Keratinocyte (primary cell): ENCODE measurements around the gene HNRNPA2B1. TPM values are rescaled to one million over a fixed set of nuclear protein-coding genes. Genes with fewer than 3 reads are reported as not detected.

Experiments used
- DNase-seq: peaks from one replicate; pipeline ENCODE4 v3.0.0-alpha.2; 2011; ENCODE audit warnings: low read depth, missing footprints, low spot score
- FAIRE-seq: peaks from 2 replicates; lab custom pipeline; 2011; peaks lifted over from hg19 to GRCh38; lab: Jason Lieb, UNC
- H2AFZ ChIP-seq: 2 replicates; pipeline ENCODE4 v1.6.0; 2012; ENCODE audit warnings: low read length, control low read depth, inconsistent platforms; ENCODE audit not compliant: control insufficient read depth
- H3K27ac ChIP-seq: 2 replicates; pipeline ENCODE4 v1.5.1; 2011; ENCODE audit warnings: low read length; ENCODE audit not compliant: control insufficient read depth, insufficient read depth
- H3K27me3 ChIP-seq: 3 replicates; pipeline ENCODE4 v1.6.0; 2011; ENCODE audit warnings: low read length; ENCODE audit not compliant: control insufficient read depth, insufficient read depth; ENCODE audit errors: extremely low read depth
- H3K36me3 ChIP-seq, 2 experiments: 2 replicates in 1 of 2; 3 replicates in 1 of 2; pipeline ENCODE4 v1.5.1; 2011; ENCODE audit warnings: low read length in 2 of 2, mild to moderate bottlenecking in 1 of 2; ENCODE audit not compliant: control insufficient read depth in 2 of 2, insufficient read depth in 2 of 2; ENCODE audit errors: extremely low read depth in 1 of 2
- H3K4me1 ChIP-seq: 3 replicates; pipeline ENCODE4 v1.5.1; 2011; ENCODE audit warnings: low read length; ENCODE audit not compliant: control insufficient read depth, insufficient read depth; ENCODE audit errors: extremely low read depth
- H3K4me2 ChIP-seq: 3 replicates; pipeline ENCODE4 v1.6.0; 2011; ENCODE audit warnings: low read depth, low read length; ENCODE audit not compliant: control insufficient read depth, insufficient read depth; ENCODE audit errors: extremely low read depth
- H3K4me3 ChIP-seq, 3 experiments: fragments of 200-600 bp in 1 of 3; sonication (generic) in 1 of 3; 2 replicates in 2 of 3; 3 replicates in 1 of 3; pipeline ENCODE4 v1.5.1; 2011 to 2016; ENCODE audit warnings: low read length in 3 of 3, mild to moderate bottlenecking in 3 of 3, control low read depth in 2 of 3, inconsistent platforms in 1 of 3, low read depth in 1 of 3, mixed read lengths in 1 of 3, mixed run types in 1 of 3, moderate library complexity in 1 of 3; ENCODE audit not compliant: control insufficient read depth in 2 of 3, insufficient read depth in 2 of 3; ENCODE audit errors: extremely low read depth in 1 of 3
- H3K79me2 ChIP-seq: 2 replicates; pipeline ENCODE4 v1.6.0; 2012; ENCODE audit warnings: low read length; ENCODE audit not compliant: control insufficient read depth, insufficient read depth
- H3K9ac ChIP-seq: 3 replicates; pipeline ENCODE4 v1.6.0; 2011; ENCODE audit warnings: low read length; ENCODE audit not compliant: control insufficient read depth, insufficient read depth; ENCODE audit errors: extremely low read depth
- H3K9me1 ChIP-seq: 3 replicates; pipeline ENCODE4 v1.6.0; 2011; ENCODE audit warnings: low read length; ENCODE audit not compliant: control insufficient read depth, insufficient read depth; ENCODE audit errors: extremely low read depth
- H3K9me3 ChIP-seq: 2 replicates; pipeline ENCODE4 v1.5.1; 2012; ENCODE audit warnings: low read depth, low read length; ENCODE audit not compliant: control insufficient read depth
- H4K20me1 ChIP-seq: 3 replicates; pipeline ENCODE4 v1.6.0; 2011; ENCODE audit warnings: low read length; ENCODE audit not compliant: control insufficient read depth, insufficient read depth; ENCODE audit errors: extremely low read depth
- CTCF ChIP-seq, 3 experiments: IDR thresholded peaks in 1 of 3; conservative IDR thresholded peaks in 1 of 3; optimal IDR thresholded peaks in 1 of 3; 2 replicates in 2 of 3; 3 replicates in 1 of 3; pipeline versions ENCODE3 to v1.5.1; 2011; ENCODE audit warnings: low read length in 3 of 3, mild to moderate bottlenecking in 3 of 3, moderate library complexity in 2 of 3, control low read depth in 1 of 3, inconsistent platforms in 1 of 3; ENCODE audit not compliant: insufficient read depth in 2 of 3; ENCODE audit errors: extremely low read depth in 1 of 3
- EZH2 ChIP-seq: IDR thresholded peaks from one replicate; pipeline ENCODE4 v1.6.1; 2012; ENCODE audit warnings: inconsistent platforms, mild to moderate bottlenecking, low read length, moderate library complexity
- dilution Hi-C: fragments of 300-500 bp; cut with MboI; formaldehyde crosslinking; loops from one replicate; pipeline ENCODE4 v1.7.0; 2020; ENCODE audit warnings: low sequenced_read_pairs; ENCODE audit not compliant: extremely low pct_ligation_motif_present
- polyA plus RNA-seq, 5 experiments: library from polyadenylated mRNA; depleted of rRNA in 3 of 5; stranded (reverse) in 3 of 5; stranded (forward) in 1 of 5; unstranded in 1 of 5; fragments of >200 nt; gene quantifications; 1 replicate in 1 of 5; 2 replicates in 3 of 5; 3 replicates in 1 of 5; pipeline versions ENCODE4 v1.2.1 to v1.2.3, GENCODE V29; 2011 to 2012; ENCODE audit warnings: missing spikeins in 2 of 5, low read depth in 1 of 5, low replicate concordance in 1 of 5

Gene HNRNPA2B1
- polyA plus RNA-seq, 1 donor (not counting 4 experiments of a cell fraction or from before 2014, with no cell fraction given), result 511 TPM

- Histone ChIP-seq H3K4me3 (no peak overlapping the region), H3K27ac (no peak overlapping the region), H3K9ac (no peak overlapping the region), H3K4me1 (no peaks in the 10 kb centered on the region), H3K9me1 (no peaks in the 10 kb centered on the region), H3K79me2 (no peaks in the 10 kb centered on the region), H3K9me3 (no peaks in the 10 kb centered on the region), H3K4me2 (no peak overlapping the region), H3K36me3 (no peaks in the 10 kb centered on the region), H4K20me1 (no peaks in the 10 kb centered on the region), H2AFZ (no peak overlapping the region), H3K27me3 (peaks cover 3% of the 10 kb centered on the region)
- dilution Hi-C loops, result no loop called here
- no peak for TF ChIP-seq EZH2
- TF ChIP-seq CTCF (optimal IDR thresholded peaks at IDR 0.05 in 1 of 3, IDR thresholded peaks at IDR 0.05 in 1 of 3, conservative IDR thresholded peaks at IDR 0.05 in 1 of 3; ENCODE audit: extremely low read depth in 1 of 3, insufficient read depth in 2 of 3, low read length in 3 of 3), result no peak
- DNase-seq (no peak), FAIRE-seq (no peak)
These were observed 23.8 kb upstream of the HNRNPA2B1 start for GRCh38 chr7:26224359-26224758.

GRCh38 chr7:26216049-26216448, 15.5 kb upstream of the HNRNPA2B1 start:
- Histone ChIP-seq H3K27ac (no peak overlapping the region), H3K9ac (no peak overlapping the region), H2AFZ (no peak overlapping the region), H4K20me1 (no peaks in the 10 kb centered on the region), H3K9me1 (no peaks in the 10 kb centered on the region), H3K9me3 (no peaks in the 10 kb centered on the region), H3K27me3 (no peaks in the 10 kb centered on the region), H3K4me3 (no peak overlapping the region), H3K79me2 (no peaks in the 10 kb centered on the region), H3K4me2 (no peak overlapping the region), H3K4me1 (no peaks in the 10 kb centered on the region), H3K36me3 (peaks cover 0 to 2% of the 10 kb centered on the region in 2 experiments)
- TF ChIP-seq EZH2 (no peak), CTCF (optimal IDR thresholded peaks at IDR 0.05 in 1 of 3, IDR thresholded peaks at IDR 0.05 in 1 of 3, conservative IDR thresholded peaks at IDR 0.05 in 1 of 3; ENCODE audit: extremely low read depth in 1 of 3, insufficient read depth in 2 of 3, low read length in 3 of 3) (no peak)
- dilution Hi-C loops, result no loop called here
- no peak for FAIRE-seq
- DNase-seq, result no peak
